GM13976 (cell line): Measurements from ENCODE around the gene CETN1.

Experiments used
- DNase-seq: peaks from one replicate; pipeline ENCODE4 v3.0.0; 2012; ENCODE audit warnings: low spot score
- in situ Hi-C: fragments of 300-500 bp; cut with MboI; formaldehyde crosslinking; loops from one replicate; pipeline ENCODE4 v1.12.0; 2022; ENCODE audit warnings: low sequenced_read_pairs, mixed read lengths, inconsistent platforms; ENCODE audit not compliant: unreplicated experiment
- TF ChIP-seq, protein P1 (sequence below): IDR thresholded peaks from 2 replicates; pipeline ENCODE4 v1.5.1; 2012; ENCODE audit warnings: borderline replicate concordance, mild to moderate bottlenecking; ENCODE audit not compliant: insufficient read depth; ENCODE audit errors: extremely low read depth, missing control alignments, control extremely low read depth

Gene CETN1

DNA sequence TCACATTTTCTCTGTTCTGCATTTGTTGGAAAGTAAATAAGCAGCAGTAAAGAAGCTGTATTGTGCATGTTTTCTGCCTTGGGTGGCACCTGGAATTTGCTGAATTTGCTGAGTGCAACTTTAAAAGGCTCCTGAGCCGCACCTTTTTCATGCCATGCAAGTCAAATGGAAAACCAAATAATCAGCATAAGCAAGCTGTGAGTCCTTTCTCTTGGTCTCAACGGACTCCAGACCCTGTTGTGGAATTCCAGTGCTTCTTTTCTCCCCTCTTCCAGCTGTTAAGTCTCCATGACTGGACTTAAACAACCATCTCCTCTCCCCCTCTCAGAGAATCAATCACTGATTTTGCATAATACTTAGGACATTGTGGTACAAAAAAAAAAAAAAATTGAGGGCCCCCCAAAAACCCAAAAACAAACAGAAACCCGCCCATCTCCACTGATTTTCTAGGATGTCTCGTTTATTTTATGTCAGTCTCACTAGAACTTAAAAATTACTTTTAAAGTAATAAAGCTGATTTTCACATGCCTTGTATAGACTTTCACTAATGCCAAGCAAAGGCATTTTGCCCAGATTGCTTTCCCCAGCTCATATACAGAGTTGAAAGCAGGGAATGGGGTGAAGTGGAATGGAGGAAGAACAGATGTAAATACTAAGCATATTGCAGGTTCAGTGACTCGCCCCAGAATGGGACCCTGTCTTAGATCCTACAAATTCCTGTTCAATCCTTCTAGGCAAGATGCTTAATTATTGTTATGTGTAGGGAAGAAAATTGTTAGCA, 5.1 kb upstream of the CETN1 start:
- in situ Hi-C loops, result no loop called here
- TF ChIP-seq, protein P1, sequence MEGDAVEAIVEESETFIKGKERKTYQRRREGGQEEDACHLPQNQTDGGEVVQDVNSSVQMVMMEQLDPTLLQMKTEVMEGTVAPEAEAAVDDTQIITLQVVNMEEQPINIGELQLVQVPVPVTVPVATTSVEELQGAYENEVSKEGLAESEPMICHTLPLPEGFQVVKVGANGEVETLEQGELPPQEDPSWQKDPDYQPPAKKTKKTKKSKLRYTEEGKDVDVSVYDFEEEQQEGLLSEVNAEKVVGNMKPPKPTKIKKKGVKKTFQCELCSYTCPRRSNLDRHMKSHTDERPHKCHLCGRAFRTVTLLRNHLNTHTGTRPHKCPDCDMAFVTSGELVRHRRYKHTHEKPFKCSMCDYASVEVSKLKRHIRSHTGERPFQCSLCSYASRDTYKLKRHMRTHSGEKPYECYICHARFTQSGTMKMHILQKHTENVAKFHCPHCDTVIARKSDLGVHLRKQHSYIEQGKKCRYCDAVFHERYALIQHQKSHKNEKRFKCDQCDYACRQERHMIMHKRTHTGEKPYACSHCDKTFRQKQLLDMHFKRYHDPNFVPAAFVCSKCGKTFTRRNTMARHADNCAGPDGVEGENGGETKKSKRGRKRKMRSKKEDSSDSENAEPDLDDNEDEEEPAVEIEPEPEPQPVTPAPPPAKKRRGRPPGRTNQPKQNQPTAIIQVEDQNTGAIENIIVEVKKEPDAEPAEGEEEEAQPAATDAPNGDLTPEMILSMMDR, result no peak
- DNase-seq, result no peak

DNA sequence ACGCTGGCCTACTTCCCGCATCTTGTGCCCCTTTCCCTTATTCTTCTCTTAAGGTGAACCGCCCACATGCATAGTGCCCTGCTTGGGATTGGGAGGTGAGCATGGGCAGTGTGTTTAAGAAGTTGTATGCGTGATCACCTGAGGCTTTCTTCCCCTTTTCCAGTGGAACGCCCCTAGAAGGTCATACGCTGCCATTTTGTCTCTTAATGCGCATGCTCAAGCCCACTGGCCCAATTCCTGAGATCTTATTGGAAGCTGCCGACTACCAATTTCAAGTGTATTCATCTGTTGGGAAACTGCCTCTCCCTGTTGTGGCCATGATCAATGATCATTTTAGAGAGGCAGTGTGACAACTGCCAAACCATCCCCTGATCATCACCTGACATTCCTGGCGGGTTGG, 3.3 kb upstream of the CETN1 start:
- TF ChIP-seq, protein P1, result no peak
- no peak for DNase-seq
- in situ Hi-C loops, result no loop called here

DNA sequence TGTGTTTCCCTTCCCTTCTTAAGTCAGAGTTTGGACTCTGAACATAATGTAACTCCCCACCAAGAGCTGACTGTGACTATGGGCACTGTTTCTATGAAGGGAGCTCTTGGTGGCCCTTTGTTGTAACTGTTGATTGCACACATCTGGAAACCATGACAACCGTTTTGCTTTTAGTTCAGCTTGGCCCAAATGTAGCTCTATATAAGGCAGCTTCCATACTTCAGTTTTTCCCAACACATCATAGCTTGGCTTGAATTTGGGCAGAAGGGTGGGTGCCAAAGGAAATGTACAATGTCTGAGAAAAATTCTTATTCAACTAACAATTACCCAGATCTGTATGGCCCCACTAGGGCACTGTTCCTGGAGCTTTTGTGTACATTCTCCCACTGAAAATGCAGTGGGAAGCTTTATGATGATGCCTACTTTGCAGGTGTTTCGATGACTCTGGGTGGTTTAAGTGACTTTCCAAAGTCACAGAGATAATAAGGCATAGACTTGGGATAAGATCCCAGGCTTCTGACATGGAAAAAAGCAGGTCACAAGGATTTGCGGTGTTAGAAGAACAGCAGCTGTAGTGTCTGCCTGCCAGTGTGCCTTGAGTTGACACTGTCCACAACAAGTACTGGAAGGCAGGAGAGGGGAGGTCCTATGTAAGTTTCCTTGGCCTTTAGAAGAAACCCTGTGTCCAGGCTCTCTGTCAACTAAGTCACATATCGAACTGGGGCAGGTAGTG, 2.4 kb upstream of the CETN1 start:
- TF ChIP-seq, protein P1, result no peak
- in situ Hi-C loops, result no loop called here

DNA sequence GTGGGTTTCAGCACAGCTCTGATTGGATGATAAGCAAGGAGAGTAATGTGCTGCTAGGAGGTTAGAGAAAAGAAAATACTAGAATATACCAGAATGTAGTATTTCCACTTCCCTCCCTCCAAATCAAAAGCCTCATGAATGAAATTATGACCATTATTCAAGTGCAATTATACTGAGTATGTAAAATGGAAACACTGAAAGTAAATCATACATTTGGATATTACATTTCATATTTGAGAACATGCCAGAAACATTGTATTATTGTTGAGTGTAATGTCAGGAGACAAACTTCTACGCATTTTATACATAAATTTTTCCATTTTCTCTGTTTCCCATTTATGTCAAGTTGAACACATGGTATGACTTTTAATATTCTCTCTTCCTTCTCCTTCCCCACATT, 942 bp upstream of the CETN1 start:
- in situ Hi-C loops, result no loop called here
- TF ChIP-seq, protein P1, result no peak
- DNase-seq, result no peak

More for the DNA sequence above, 2.4 kb upstream of the CETN1 start:
- no peak for DNase-seq

DNA sequence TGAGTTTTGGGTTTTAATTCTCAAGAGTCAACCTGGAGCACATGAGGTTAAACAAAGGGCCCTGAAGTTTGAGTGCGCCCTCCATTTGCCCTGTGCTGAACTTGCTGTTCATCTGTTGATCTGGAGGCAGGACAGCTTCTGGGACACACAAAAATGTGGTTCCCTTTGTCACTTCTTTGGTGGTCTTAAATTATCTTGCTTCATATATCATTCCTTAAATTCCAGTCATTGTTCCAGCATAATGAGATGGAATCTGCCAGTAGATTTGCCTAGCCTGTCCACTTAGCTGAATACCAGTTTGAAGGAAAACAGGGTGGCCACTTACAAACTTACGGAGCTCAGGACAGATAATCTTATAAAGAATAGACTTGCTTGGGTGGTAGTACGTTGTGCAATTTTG, 916 bp downstream of the CETN1 start:
- in situ Hi-C loops, result no loop called here
- DNase-seq, result no peak
- TF ChIP-seq, protein P1, result no peak

DNA sequence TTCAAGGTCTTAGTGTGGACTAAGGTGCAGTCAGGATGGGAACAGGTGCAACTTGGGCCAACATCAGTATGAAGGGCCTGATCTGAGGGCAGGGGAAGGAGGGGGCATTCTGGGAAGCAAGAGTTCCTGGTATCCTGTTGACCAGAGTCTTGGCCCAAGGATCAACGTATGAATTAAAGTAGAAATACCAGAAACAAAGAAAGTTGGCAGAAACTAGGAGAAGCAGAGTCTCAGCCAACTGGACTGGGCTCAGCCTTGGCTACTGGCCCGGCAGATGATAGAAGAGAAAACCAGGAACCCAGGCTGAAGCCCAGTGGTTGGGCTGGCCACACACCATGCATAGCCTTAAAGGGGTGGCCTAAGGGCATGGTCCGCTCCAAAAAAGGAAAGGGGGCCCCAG, 2.3 kb downstream of the CETN1 start:
- in situ Hi-C loops, result no loop called here

More for the DNA sequence above, 2.3 kb downstream of the CETN1 start:
- DNase-seq, result no peak
- TF ChIP-seq, protein P1, result no peak
